GM19324 (cell line): Measurements from ENCODE around the gene SNX17.

Experiments
- ATAC-seq: cut with Tn5 transposase; IDR thresholded peaks from one replicate; pipeline ENCODE4 v1.9.1; 2021; ENCODE audit warnings: mild to moderate bottlenecking, moderate library complexity; ENCODE audit not compliant: unreplicated experiment, low FRiP score

Gene SNX17

DNA sequence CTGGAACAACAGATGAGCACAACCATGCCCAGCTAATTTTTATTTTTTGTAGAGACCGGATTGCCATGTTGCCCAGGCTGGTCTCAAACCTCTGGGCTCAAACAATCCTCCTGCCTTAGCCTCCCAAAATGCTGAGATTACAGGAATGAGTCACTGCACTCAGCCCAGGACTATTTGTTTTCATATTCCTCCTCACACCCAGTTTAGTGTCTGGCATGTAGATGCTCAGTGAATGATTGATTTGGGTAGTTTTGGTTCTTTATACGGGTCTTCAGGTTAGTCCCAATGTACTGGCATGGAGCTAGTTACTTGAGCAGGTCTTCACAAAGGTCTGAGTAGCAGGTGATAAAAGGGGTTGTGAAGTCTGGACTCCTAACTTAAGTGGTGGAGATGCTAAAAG lies 6.5 kb upstream of the SNX17 start:
- ATAC-seq: no peak

DNA sequence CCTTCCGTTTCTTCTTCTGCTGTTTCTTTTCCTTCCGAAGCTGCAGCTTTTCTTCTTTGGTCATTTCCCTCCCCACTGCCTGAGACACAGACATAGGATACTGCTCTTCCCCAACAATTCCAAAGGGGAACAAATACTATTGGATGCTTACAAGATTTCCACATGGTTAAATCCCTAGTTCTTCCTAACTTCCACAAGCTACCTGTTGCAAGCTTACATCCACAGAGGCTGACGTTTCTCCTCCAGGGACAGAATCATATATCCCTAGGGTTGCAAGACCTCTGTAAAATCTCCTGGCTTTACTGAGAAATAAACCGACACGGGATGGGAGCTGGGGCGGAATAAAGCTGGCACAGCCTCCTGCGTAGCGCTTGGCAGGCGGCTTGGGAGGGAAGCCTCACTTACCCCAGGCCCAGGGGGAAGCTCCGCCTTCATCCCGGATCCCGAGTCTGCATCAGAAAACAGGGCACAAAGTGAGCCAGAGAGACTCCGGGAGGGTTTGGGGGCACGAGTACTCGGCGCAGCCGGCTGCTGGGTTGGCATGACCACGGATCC lies 868 bp upstream of the SNX17 start:
- peak; percentile 8 for ATAC-seq

DNA sequence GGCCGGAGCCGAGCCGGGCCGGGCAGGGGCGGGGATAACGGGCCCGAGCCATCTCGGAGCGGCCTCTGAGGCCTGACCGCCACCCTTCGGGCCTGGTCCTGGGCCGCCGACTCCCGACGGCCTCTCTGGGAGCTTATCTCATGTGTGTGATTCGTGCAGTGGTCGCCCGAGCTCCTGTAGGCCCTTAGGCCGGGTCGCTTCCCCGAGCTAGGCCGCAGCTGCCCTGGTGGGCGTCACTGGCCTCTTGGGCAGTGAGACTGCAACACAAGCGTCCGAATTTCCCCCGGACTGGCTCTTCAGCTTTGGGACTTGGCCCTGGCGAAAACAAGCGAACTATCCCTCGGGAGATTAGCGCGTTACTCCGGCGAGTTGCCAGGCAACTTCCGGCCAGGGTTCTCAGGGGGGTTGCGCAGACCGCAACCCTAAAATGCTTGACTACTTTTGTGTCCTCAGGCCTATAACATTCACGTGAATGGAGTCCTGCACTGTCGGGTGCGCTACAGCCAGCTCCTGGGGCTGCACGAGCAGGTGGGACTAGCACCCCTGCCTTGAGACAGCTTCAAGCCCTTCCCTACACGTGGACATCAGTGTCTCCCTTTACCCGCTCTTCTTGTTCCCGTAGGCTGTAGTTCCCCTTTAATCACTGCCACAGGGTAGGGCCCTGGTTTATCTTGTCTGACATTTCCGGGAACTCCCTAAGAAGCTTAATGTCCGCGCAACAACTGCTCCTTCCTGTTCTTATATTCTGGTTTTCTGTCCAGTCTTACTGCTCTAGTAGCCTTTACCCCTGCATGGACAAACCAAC lies 602 bp downstream of the SNX17 start:
- ATAC-seq: peak; percentile 11

DNA sequence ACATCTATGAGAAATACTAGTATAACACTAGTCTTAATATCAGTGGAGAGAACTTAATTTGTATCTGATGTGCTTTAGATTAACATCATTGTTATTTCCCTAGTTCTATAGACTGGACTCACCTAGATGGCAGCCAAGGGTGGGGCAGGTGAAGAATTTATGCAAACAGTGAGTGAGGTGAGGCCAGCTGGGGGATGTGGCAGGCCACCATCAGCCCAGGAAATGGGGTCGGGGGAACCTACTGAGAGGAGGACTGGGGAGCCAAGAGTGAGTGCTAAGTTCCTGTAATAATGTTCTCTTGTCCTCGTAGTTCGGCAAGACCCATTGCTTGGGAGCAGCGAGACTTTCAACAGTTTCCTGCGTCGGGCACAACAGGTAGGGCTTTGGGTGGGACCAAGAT lies 2.5 kb downstream of the SNX17 start:
- ATAC-seq: no peak

DNA sequence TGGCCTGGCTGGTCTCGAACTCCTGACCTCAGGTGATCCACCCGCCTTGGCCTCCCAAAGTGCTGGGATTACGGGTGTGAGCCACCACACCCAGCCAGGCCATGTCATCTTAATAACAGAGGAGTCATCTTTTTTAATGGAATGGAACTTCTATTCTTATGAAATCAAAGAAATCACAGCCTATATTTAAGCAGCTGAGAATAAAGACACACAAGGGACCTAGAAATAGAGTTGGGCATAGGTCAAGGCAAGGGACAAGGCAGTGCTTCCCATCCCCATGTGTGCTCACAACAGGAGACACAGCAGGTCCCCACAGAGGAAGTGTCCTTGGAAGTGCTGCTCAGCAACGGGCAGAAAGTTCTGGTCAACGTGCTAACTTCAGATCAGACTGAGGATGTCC lies 3.2 kb downstream of the SNX17 start:
- ATAC-seq: no peak

DNA sequence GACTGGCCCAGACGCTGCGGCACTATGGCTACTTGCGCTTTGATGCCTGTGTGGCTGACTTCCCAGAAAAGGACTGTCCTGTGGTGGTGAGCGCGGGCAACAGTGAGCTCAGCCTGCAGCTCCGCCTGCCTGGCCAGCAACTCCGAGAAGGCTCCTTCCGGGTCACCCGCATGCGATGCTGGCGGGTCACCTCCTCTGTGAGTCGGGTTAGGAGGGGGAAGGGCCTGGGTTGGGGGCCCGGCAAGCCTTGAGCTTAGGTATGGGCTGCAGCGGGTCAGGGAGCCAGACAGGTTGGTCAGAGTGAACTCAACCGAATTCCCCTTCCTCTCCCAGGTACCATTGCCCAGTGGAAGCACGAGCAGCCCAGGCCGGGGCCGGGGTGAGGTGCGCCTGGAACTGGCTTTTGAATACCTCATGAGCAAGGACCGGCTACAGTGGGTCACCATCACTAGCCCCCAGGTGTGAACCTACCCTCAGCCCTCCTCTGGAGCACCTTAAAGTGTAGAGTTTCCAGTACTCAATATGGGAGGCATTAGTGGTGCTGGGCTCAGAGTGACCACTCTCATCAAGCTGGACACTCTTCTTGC lies 5.2 kb downstream of the SNX17 start:
- no peak for ATAC-seq

DNA sequence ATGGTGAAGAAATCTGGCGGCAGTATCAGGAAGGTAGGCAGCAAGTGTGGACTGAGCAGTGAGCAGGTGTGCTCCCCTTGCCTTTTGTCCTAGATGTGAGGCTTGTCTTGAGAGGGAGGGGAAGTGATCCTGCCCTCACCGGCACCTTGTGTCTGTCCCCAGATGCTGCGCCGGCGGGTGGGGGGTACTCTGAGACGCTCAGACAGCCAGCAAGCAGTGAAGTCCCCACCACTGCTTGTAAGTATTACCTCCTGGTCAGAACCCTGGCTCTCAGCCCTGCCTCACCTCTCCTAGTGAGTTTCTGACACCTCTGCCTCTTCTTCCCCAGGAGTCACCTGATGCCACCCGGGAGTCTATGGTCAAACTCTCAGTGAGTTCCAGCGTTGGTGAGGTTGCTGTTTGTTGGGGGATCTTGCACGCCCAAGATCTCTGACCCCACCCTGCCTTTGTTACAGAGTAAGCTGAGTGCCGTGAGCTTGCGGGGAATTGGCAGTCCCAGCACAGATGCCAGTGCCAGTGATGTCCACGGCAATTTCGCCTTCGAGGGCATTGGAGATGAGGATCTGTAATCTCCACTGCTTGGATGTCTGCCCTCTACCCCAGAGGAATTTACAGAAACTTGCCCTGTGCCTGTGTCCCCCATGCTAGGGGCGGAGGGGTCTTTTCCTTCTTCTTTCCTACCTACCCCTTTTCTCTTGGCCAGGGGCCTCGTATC lies 5.9 kb downstream of the SNX17 start:
- no peak for ATAC-seq

DNA sequence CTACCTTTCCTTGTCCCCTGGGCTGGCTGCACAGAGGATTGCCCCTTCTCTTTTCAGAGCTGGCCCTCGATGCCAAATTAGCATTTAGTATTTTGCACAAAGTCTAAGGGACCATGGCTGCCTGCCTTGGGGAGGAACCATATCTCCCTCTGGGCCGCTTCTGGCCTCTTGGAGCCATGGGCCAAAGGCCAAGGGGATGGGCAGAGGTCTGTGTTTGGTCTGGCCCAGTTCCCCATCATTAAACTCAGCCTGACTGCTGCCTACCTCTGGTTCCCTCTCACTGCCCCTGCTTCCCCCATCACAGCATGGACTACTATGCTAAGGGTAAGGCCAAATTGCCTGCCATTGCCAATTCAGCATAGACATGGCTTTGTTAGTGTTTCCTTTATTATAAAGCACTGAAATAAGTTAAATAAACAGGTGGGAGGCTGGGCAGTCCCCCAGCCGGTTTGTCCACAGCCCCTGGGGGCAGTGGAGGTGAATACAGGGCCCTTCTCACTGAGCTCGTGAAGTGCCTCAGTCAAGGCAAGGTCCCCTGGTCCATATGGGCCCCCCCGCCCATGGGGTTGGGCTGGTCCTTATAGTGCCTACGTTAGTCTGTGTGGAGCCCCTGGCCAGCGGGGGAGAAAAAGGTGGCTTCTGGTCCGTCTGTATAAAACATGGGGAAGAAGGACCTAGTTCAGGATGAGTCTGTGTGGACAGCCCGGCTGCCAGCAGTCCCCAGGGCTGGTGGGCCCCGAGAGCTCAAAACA lies 6.6 kb downstream of the SNX17 start:
- no peak for ATAC-seq

DNA sequence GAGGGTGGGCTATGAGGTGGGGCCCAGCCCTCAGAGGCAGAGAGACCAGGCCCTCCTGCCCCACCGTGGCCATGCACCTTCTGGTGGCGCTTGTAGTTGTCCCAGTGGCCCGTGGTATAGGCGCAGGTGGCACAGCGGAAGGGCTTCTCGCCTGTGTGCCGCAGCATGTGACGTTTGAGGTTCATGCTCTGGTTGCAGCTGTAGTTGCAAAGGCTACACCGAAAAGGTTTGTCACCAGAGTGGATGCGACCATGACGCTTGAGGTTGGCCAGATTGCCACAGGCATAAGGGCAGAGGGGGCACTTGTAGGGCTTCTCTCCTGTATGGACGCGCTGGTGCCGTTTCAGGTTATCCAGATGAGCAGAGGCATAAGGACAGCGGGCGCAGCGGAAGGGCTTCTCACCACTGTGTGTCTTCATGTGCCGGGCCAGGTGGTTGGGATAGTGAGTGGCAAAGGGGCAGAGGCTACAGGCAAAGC lies 7.2 kb downstream of the SNX17 start:
- no peak for ATAC-seq

DNA sequence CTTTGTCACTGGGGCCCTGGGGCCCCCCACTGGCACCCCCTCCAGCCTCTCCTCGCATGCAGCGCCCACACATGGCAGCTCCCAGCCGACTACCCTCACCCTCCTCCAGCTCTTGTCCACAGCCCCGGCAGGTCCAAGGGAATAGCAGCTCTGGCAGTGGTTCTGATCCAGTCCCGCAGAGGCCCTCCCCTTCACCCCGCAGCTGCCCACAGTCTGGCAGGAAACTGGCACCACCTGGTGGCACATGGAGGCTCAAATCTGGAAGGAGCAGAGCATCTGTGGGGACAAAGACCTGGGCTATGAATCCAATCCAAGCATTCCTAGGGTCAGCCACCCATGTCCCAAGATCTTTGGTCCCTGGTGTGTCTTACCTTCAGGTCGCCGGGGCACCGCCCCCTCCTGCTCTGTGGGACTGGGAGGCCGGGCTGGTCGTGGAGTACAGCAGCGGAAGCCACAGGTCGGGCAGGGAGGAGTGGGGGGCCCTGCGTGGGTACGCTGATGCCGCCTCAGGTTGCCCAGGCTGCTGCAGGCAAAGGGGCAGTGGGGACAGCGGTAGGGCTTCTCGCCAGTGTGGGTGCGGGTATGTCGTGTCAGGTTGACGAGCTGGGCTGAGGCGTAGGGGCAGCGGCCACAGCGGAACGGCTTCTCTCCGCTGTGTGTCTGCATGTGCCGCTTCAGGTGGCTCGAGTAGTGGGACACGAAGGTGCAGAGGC lies 7.8 kb downstream of the SNX17 start:
- no peak for ATAC-seq

DNA sequence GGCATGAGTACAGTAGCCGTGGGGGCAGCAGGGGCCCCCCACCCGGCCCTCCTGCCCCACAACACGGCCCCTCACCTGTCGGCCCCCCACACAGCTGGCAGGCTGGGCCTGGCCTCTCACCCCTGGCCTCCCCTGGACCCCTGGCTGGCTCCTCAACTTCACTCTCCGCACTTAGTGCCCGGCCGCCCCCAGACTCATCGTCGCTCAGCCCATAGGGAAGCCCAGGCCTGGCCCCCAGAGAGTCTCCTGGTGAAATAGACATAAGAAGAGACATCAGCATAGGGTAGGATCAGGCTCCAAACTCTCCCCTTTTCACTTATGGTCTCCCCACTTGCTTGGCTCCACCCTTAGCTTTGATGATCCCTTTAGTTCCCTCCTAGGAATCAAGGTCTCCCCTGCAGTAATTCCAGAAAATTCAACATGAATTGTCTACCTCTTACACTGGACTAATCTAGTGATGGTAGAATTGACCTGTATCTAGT lies 8.4 kb downstream of the SNX17 start:
- ATAC-seq: no peak

DNA sequence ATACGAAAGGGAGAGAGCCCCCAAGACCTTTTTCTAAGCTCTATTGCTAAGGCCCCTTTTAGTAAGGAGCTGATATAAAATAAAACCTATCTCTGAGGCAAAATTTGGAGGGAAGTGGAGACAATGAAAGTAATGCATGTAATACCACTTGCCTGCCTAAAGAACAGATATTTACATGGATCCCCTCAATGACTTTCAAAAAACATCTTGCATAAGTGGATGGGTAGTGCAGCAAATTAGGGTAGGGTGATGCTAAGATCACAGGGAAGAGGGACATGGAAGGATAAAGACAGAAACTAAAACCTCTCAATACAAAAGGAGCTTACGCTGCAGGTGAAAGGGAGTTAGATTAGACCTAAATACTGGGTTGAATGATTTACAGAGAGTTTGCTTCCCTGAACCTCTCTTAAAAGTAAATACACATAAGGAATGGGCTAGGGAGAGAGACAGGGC lies 9.0 kb downstream of the SNX17 start:
- ATAC-seq: no peak

DNA sequence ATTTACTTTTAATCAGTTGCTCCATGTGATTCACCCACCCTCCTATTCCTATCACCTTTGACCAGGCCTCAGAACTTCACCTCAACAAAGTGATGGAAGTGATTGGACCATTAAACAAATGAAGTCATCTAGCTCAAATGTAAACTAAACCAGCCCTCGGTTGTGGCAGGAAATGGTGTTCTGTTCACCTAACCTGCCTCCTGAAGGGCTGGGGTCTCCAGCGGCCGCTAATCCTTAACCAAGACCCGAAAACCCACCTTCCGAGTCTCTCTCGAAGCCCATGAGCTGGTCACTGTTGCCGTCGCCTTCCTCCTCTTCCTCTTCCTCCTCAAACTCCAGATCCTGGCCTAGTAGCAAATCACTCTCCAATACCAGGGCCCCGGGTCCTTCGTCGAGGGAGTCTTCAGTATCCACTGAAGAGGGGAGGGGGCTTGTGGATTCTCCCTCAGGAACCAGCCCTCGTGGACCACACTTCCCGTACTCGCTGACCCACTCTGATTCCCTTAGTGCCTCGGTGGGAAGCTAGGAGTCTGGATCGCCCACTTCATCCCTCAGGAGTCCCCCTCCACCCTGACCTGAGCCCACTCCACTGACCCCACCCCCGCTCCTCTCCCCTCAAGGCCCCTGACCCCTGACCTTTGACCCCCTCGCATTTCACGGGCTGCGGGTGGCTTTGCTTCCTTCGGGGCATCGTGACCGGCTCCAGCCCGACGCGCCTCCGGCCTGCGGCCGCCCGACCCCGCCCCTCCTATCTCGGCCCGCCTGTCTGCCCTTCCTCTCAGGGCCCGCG lies 9.6 kb downstream of the SNX17 start:
- ATAC-seq: no peak

DNA sequence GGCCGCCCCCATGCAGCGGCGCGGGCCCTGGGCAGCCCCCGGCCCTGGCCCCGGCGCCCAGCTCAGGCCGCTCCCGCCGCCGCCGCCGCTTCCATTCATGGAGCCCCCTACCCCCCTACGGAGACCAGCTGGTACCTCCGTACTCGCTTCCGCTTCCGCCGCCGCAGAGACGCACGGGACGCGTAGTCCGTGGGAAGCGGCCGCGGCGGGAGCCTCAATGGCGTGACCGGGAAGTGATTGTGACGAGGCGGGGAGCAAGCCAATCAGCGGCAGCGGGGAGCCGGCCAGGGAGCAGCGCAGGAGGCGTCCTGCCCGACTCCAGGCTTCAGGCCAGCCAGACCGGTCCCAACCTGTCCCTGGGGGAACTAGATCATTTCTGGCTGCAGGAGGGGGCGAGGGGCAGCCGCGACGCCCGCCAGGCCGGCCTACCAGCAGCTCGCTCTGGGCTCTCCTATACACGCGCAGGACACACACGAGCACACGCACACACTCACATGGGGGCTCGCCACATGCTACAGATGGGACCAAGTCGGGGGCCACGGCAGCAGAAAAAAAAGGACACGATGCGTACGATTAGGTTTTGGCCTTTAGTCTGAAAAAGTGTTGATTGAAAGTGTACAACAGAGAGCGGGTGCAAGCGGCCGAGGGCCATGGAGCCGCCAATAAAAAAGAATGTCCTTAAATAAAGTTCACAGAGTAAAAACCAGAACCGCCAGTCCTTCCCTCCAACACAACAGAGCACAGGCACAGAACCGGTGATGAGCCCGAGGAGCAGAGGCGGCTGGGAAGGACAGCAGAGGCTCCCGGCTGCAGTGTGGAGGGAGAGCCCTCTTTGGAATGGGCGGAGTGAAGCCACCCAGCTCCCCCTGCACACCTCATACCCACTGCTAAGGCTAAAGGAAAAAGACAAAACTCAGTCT lies 10.5 kb downstream of the SNX17 start, which contains the start of gene ZNF513:
Gene ZNF513, minus strand, starts transcription at position 109 of the 920 bp plus-strand sequence. CDS start 208 bp downstream, outside the sequence.
- ATAC-seq: peak; percentile 86

DNA sequence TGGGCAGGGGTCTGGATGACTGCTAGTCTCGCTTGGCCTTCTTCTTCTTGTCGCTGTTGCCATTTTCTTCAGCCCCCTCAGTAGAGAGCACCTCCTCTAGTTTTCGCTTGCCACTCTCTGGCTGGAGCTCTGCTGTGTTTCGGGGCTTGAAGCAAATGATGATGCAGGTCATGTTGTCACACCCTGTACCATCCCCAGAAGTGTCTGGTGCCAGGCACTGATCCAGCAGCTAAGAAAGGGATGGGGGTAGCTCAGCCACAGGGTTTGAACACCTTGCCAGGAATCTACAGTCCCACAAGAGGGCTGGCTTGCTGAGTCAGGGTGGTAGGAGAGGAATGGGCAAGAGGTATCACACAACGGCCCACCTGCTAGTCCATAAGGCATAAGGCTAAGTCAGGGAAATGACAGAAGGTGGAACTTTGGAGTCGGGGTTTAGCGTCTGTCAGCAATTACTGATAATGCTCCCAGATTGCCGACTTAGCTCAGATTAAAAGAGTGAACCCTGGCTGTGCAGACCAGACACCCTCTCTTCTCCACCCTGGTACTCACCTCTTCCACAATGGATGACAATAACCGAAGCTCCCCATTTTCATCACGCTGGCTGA lies 11.3 kb downstream of the SNX17 start:
- no peak for ATAC-seq

DNA sequence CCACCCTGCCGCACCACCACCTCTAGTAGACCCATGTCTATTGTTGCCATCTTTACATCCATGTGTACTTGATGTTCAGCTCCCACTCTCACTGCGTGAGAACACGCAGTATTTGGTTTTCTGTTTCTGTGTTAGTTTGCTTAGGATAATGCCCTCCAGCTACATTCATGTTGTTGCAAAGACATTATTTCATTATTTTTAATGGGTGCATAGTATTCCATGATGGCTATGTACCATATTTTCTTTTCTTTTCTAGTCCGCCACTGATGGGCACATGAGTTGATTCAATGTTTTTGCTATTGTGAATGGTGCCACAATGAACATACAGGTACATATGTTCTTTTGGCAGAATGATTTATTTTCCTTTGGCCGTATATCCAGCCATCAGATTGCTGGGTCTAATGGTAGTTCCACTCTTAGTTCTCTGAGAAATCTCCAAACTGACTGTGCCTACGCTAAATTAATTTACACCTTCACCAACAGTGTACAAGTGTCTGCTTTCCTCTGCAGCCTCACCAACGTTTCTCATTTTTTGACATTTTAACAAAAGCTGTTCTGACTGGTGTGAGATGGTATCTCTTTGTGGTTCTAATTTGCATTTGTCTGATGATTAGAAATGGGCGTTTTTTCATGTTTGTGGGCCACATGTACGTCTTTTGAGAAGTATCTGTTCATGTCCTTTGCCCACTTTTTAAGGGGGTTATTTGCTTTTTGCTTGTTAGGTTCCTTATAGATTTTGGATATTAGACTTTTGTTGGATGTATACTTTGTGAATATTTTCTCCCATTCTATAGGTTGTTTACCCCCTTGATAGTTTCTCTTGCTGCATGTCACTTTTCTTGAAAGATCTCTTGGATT lies 20.6 kb downstream of the SNX17 start:
- no peak for ATAC-seq
